GM15510 (cell line): ENCODE data around the gene SUPT5H.

Experiments
- POLR2A ChIP-seq: IDR thresholded peaks from 3 replicates; pipeline ENCODE4 v1.6.1; 2011; ENCODE audit warnings: borderline replicate concordance; ENCODE audit not compliant: insufficient read length; ENCODE audit errors: extremely low read depth

The SUPT5H gene

DNA sequence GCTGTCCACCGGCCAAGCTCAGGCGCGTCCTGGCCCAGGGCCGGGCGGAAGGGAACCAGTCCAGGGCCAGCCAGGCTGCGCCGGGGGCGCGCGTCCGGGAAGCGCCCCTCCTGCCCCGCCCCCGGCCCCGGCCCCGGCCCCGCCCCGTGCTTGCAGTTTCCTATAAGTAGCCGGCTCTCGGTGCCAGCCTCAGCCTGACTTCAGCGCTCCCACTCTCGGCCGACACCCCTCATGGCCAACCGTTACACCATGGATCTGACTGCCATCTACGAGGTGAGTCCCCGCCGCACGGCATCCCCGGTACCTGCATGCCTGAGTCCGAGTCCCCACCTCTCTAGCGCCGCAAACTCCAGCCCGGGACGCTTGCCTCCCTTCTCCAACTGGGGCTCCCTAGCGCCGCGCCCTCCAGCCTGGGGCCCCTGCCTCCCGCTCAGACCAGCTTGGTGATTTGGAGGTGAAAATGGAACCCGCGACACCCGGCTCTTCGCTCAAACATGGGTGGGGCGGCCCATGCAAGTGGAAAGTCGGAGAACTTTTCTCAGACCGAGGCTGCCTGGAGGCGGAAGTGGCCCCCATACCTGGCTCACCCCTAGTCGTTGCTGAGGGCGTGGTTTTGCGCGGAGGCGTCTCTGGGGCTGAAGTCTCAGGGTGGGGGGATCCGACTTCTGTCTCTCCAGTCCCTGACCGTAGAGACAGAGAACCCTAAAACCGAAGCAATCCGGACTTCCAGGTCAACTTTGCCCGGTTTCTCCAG is 38.5 kb upstream of the SUPT5H start, which contains the start of gene ZFP36:
Gene ZFP36 (plus strand): TSS at position 192 of the 754 bp plus-strand sequence. CDS start 58 bp downstream, at position 250.
- TF ChIP-seq POLR2A: peak; percentile 100

- no peak for TF ChIP-seq POLR2A
Observed at GRCh38 chr19:39407410-39407659, 38.0 kb upstream of the SUPT5H start.

GRCh38 chr19:39407660-39408391 is 37.6 kb upstream of the SUPT5H start:
- peak; percentile 25 for TF ChIP-seq POLR2A

DNA sequence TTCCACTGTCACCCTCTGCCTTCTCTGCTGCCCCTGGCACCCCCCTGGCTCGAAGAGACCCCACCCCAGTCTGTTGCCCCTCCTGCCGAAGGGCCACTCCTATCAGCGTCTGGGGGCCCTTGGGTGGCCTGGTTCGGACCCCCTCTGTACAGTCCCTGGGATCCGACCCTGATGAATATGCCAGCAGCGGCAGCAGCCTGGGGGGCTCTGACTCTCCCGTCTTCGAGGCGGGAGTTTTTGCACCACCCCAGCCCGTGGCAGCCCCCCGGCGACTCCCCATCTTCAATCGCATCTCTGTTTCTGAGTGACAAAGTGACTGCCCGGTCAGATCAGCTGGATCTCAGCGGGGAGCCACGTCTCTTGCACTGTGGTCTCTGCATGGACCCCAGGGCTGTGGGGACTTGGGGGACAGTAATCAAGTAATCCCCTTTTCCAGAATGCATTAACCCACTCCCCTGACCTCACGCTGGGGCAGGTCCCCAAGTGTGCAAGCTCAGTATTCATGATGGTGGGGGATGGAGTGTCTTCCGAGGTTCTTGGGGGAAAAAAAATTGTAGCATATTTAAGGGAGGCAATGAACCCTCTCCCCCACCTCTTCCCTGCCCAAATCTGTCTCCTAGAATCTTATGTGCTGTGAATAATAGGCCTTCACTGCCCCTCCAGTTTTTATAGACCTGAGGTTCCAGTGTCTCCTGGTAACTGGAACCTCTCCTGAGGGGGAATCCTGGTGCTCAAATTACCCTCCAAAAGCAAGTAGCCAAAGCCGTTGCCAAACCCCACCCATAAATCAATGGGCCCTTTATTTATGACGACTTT is 36.8 kb upstream of the SUPT5H start:
- TF ChIP-seq POLR2A: peak; percentile 68

DNA sequence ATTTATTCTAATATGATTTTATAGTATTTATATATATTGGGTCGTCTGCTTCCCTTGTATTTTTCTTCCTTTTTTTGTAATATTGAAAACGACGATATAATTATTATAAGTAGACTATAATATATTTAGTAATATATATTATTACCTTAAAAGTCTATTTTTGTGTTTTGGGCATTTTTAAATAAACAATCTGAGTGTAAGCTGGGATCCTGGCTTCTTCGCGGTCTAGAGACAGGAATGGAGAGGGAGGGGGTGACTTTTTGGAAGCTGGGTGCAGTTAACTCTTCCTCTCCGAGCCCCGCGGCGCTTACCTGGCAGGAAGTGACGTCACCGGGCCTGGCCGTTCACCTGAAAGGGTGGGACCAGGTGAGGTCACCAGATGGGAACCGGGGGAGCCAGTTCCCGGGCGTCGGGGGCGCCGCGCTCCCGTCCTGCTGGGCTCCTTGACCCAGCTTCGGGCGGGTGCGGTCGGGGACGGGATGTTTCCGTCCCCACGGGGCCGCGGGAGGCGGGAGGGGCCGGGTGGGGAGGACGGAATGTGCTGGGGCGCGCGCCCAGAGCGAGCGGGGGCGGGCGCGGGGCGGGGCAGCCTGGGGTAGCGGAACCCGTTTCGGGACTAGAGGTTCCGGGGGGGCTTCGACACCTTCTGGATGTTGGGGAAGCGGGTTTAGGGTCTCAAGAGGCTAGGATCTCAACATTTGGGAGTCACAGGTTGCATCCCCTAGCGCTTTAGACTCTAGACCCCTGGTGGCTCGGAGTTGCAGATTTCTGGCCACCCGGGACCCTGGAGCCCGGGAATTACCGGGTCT is 36.0 kb upstream of the SUPT5H start:
- peak; percentile 67 for TF ChIP-seq POLR2A

DNA sequence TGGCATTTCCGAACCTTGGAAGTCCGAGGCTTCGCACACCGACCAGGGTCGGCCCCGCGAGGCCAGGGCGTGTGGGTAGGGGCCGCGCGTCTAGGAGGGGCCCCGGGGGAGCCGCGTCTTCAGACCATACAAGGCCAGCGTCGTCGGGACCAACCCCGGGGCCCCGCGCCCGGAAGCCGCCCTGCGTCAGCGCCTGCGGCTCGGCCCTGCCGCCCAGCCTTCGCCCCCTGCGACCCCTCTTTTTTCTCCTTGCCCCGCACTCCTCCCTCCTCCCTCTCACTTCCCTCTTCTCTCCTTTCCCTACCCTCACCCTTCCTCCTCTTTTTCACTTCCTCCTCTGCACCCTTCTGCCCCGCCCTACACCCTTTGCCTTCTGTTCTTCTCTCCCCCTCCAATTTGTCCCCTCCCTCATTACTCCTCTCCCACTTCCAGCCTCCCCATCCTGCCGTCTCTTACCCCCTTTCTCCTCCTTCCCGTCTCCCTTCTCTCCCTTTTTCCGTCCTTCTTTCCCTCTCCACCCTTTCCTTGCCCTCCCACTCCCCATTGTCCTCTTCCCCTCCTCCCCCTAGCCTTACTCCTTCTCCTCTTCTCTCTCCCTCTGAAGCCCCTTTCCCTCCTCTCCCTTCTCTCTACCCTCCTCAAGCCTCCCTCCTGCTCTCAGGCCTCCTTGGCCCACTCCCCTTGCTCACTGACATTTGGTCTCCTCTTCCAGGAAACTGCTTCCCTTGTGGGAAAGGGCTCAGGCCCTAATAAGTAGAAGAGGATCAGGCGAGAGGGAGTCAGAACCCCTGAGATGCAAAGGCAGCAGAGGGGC is 35.2 kb upstream of the SUPT5H start:
- peak; percentile 57 for TF ChIP-seq POLR2A

GRCh38 chr19:39410831-39411080 is 34.6 kb upstream of the SUPT5H start:
- no peak for TF ChIP-seq POLR2A

DNA sequence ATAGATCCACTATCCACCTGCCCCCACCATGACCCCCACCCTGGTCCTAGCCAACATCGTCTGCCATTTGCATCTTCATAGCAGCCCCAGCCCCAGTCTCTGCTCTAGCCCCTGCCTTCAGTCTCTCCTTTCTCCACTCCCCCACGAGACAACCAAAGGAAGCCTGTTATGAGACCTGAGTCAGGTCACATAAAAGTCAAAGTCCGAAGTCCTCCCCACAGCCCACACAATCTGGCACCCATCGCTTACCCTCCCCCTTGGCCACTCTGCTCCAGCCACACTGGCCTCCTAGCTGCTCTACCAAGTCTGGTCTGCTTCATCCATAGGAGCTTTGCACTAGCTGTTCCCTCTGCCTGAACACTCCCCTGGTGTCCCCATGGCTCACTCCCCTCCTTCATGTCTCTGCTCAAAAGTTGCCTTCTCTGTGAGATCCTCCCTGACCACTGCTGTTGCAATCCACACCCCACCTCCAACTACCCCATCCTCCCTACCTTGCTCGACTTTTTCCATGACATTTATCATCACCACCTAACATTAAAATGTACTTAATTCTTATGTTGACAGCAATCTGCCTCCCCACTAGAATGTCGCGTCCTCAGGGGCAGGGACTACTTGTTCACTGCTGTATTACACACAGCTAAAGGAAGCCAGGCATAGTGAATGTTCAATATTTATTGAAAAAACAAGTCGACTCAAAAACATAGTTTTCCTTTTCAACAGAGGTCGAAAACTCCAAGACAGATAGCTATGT is 34.1 kb upstream of the SUPT5H start:
- TF ChIP-seq POLR2A: no peak

- no peak for TF ChIP-seq POLR2A
Observed at GRCh38 chr19:39411832-39412099, 33.6 kb upstream of the SUPT5H start.

- peak; percentile 85 for TF ChIP-seq POLR2A
Observed at GRCh38 chr19:39412100-39412866, 33.1 kb upstream of the SUPT5H start, which contains the start of gene PLEKHG2. PLEKHG2 (plus strand) TSS chr19:39412669; CDS start chr19:39414087, 1,418 bp downstream.

DNA sequence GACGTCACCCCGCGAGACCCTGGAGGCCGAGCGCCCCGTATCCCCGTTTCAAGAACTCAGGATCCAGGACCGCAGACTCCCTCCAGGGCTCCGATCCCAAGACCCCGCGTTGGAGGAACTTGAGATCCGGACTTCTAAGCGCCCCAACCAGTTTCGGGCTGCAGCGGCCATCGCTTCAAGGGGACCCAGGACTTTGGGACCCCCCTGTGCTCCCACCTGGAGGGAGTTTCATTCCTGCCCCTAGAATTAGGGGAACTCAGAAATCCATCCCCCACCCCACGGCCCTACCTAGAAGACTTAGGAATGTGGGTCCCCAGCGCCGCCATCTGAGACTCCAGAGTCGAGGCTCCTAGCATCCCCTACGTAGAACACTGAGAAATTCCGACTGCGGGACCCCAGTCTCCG is 32.5 kb upstream of the SUPT5H start:
- TF ChIP-seq POLR2A: no peak

- no peak for TF ChIP-seq POLR2A
Observed at GRCh38 chr19:39413272-39413910, 32.0 kb upstream of the SUPT5H start.

- TF ChIP-seq POLR2A: no peak
Observed at GRCh38 chr19:39413911-39414608, 31.3 kb upstream of the SUPT5H start.
